HG02678 (cell line): Measurements from ENCODE around the gene METAP1.
"Not testable (repeated sequence)": the region's sequence is repeated elsewhere in the genome, so short reads cannot be mapped to it uniquely, and the experiment has no call there.

Experiments used
- ATAC-seq: cut with Tn5 transposase; IDR thresholded peaks from one replicate; pipeline ENCODE4 v1.9.1; 2021; ENCODE audit warnings: mild to moderate bottlenecking, moderate library complexity; ENCODE audit not compliant: unreplicated experiment

METAP1 gene

GRCh38 chr4:98996765-98997068 lies 1.2 kb downstream of the METAP1 start:
- no peak for ATAC-seq

GRCh38 chr4:98997166-98997565 lies 1.6 kb downstream of the METAP1 start:
- no peak for ATAC-seq

- no peak for ATAC-seq
Observed at GRCh38 chr4:98998551-98998950, 3.0 kb downstream of the METAP1 start.

- no peak for ATAC-seq
Observed at GRCh38 chr4:99002279-99002678, 6.8 kb downstream of the METAP1 start.

GRCh38 chr4:99008051-99008450 lies 12.5 kb downstream of the METAP1 start:
- no peak for ATAC-seq

GRCh38 chr4:99011910-99012309 lies 16.4 kb downstream of the METAP1 start:
- no peak for ATAC-seq

GRCh38 chr4:99013402-99013843 lies 17.9 kb downstream of the METAP1 start:
- ATAC-seq: no peak

- no peak for ATAC-seq
Observed at GRCh38 chr4:99013884-99014523, 18.5 kb downstream of the METAP1 start.

- no peak for ATAC-seq
Observed at GRCh38 chr4:99021386-99021785, 25.9 kb downstream of the METAP1 start.

GRCh38 chr4:99022566-99022965 lies 27.0 kb downstream of the METAP1 start:
- no peak for ATAC-seq

GRCh38 chr4:99023800-99024251 lies 28.3 kb downstream of the METAP1 start:
- not testable (repeated sequence) for ATAC-seq

- no peak for ATAC-seq
Observed at GRCh38 chr4:99024481-99025275, 29.2 kb downstream of the METAP1 start.

GRCh38 chr4:99025506-99025905 lies 30.0 kb downstream of the METAP1 start:
- no peak for ATAC-seq

GRCh38 chr4:99027304-99027703 lies 31.8 kb downstream of the METAP1 start:
- no peak for ATAC-seq

GRCh38 chr4:99028187-99028586 lies 32.7 kb downstream of the METAP1 start:
- no peak for ATAC-seq

- peak; percentile 47 for ATAC-seq
Observed at GRCh38 chr4:99029018-99029735, 33.7 kb downstream of the METAP1 start.

GRCh38 chr4:99029852-99030251 lies 34.3 kb downstream of the METAP1 start:
- ATAC-seq: no peak

- ATAC-seq: no peak
Observed at GRCh38 chr4:99033956-99034355, 38.4 kb downstream of the METAP1 start.

GRCh38 chr4:99038213-99038612 lies 42.7 kb downstream of the METAP1 start:
- ATAC-seq: no peak

- no peak for ATAC-seq
Observed at GRCh38 chr4:99043346-99043745, 47.8 kb downstream of the METAP1 start.

- no peak for ATAC-seq
Observed at GRCh38 chr4:99047710-99048109, 52.2 kb downstream of the METAP1 start.

GRCh38 chr4:99052902-99053301 lies 57.4 kb downstream of the METAP1 start:
- no peak for ATAC-seq
